Measurements from ENCODE around the gene FZD4. TPM values are rescaled to one million over a fixed set of nuclear protein-coding genes. Genes with fewer than 3 reads are reported as not detected.
"Not testable (repeated sequence)": the region's sequence is repeated elsewhere in the genome, so short reads cannot be mapped to it uniquely, and the experiment has no call there.

Gene FZD4
- total RNA-seq, 4 donors from 2014 or later, result 23.7 to 42.3 (median 31.8) TPM

- TF ChIP-seq POLR2AphosphoS5 (IDR thresholded peaks at IDR 0.05), result no peak
- no peak for TF ChIP-seq EP300 (IDR thresholded peaks at IDR 0.05)
- TF ChIP-seq POLR2A (IDR thresholded peaks at IDR 0.05; ENCODE audit: low read depth), result no peak
- TF ChIP-seq CTCF (IDR thresholded peaks at IDR 0.05), result no peak
- Histone ChIP-seq H3K36me3 (no peaks in the 10 kb centered on the region), H3K9me3 (no peaks in the 10 kb centered on the region), H3K4me3 (no peak overlapping the region), H3K4me1 (peaks cover 0 to 3% (median 0%) of the 10 kb centered on the region in 4 donors), H3K27ac (replicated peaks in 1 of 4) (no peak overlapping the region), H3K27me3 (no peaks in the 10 kb centered on the region)
- intact Hi-C loops (cut with DNase I), result loop anchor here (5.0 kb wide), 1 partner anchor 40 kb away; the partner anchor contains the start of gene TMEM135
- WGBS, result 95% methylated on average over 1 of the region's 1 CpG
- DNase-seq (ENCODE audit: extremely low spot score), result no peak
These were observed 41.9 kb upstream of the FZD4 start for GRCh38 chr11:86996953-86997570.

GRCh38 chr11:86993031-86993430 lies 37.8 kb upstream of the FZD4 start:
- Histone ChIP-seq H3K27me3 (no peaks in the 10 kb centered on the region), H3K9me3 (no peaks in the 10 kb centered on the region), H3K4me1 (peaks cover 0 to 11% (median 5%) of the 10 kb centered on the region in 4 donors), H3K36me3 (no peaks in the 10 kb centered on the region), H3K4me3 (no peak overlapping the region), H3K27ac (replicated peaks in 1 of 4) (no peak overlapping the region)
- DNase-seq (ENCODE audit: extremely low spot score), result no peak
- intact Hi-C loops (cut with DNase I), result no loop called here
- no peak for TF ChIP-seq EP300 (IDR thresholded peaks at IDR 0.05)
- TF ChIP-seq CTCF (IDR thresholded peaks at IDR 0.05), result no peak
- no peak for TF ChIP-seq POLR2A (IDR thresholded peaks at IDR 0.05; ENCODE audit: low read depth)
- TF ChIP-seq POLR2AphosphoS5 (IDR thresholded peaks at IDR 0.05), result no peak
- 81% methylated on average over 3 of the region's 3 CpGs for WGBS

GRCh38 chr11:86992340-86992739 lies 37.1 kb upstream of the FZD4 start:
- WGBS, result 97% methylated on average over 4 of the region's 4 CpGs
- H3K9me3 ChIP-seq; intact Hi-C loops (cut with DNase I); DNase-seq (ENCODE audit: extremely low spot score); H3K27me3 ChIP-seq; H3K36me3 ChIP-seq; H3K4me3 ChIP-seq; H3K27ac ChIP-seq (replicated peaks in 1 of 4): not testable (repeated sequence)
- peaks cover 0 to 11% (median 5%) of the 10 kb centered on the region in 4 donors for H3K4me1 ChIP-seq

- Histone ChIP-seq H3K27me3 (no peaks in the 10 kb centered on the region), H3K9me3 (no peaks in the 10 kb centered on the region), H3K36me3 (no peaks in the 10 kb centered on the region), H3K4me3 (no peak overlapping the region), H3K4me1 (peaks cover 0 to 11% (median 5%) of the 10 kb centered on the region in 4 donors), H3K27ac (replicated peaks in 1 of 4) (no peak overlapping the region)
- intact Hi-C loops (cut with DNase I), result no loop called here
- 93% methylated on average over 5 of the region's 5 CpGs for WGBS
- no peak for DNase-seq (ENCODE audit: extremely low spot score)
- TF ChIP-seq POLR2AphosphoS5 (IDR thresholded peaks at IDR 0.05) (no peak), POLR2A (IDR thresholded peaks at IDR 0.05; ENCODE audit: low read depth) (no peak), CTCF (IDR thresholded peaks at IDR 0.05) (no peak), EP300 (IDR thresholded peaks at IDR 0.05) (no peak)
These were observed 36.1 kb upstream of the FZD4 start for GRCh38 chr11:86991341-86991740.

GRCh38 chr11:86990515-86990914 lies 35.3 kb upstream of the FZD4 start:
- 57% methylated on average over 3 of the region's 3 CpGs for WGBS
- Histone ChIP-seq H3K4me3 (no peak overlapping the region), H3K36me3 (no peaks in the 10 kb centered on the region), H3K4me1 (peaks cover 0 to 11% (median 5%) of the 10 kb centered on the region in 4 donors), H3K27ac (replicated peaks in 1 of 4) (no peak overlapping the region), H3K27me3 (no peaks in the 10 kb centered on the region), H3K9me3 (no peaks in the 10 kb centered on the region)
- no peak for DNase-seq (ENCODE audit: extremely low spot score)
- intact Hi-C loops (cut with DNase I), result no loop called here
- TF ChIP-seq POLR2AphosphoS5 (IDR thresholded peaks at IDR 0.05) (no peak), CTCF (IDR thresholded peaks at IDR 0.05) (no peak), EP300 (IDR thresholded peaks at IDR 0.05) (no peak), POLR2A (IDR thresholded peaks at IDR 0.05; ENCODE audit: low read depth) (no peak)
